GM18861 (cell line): Measurements from ENCODE around the gene TSPAN5.

ENCODE experiments used
- ATAC-seq: cut with Tn5 transposase; IDR thresholded peaks from one replicate; pipeline ENCODE4 v1.9.1; 2021; ENCODE audit not compliant: unreplicated experiment

Gene TSPAN5

DNA sequence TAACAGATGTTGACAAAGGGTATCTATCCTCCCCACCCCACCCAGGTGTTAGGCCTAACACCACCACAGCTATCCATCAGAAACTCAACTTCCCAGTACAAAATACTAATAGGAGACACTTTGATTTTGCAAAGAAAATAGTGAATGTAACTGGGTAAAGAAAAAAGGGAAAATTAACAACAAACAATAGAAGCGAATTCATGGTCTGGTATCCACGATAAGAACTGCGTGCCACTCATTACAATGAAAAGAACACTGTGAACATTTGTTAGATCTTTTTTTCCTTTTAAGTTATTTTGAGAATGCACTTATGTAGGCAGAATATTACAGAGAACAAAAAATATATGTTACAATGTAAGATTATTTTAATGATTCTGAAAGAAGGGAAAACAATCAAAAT, 12.0 kb downstream of the TSPAN5 start:
- no peak for ATAC-seq

DNA sequence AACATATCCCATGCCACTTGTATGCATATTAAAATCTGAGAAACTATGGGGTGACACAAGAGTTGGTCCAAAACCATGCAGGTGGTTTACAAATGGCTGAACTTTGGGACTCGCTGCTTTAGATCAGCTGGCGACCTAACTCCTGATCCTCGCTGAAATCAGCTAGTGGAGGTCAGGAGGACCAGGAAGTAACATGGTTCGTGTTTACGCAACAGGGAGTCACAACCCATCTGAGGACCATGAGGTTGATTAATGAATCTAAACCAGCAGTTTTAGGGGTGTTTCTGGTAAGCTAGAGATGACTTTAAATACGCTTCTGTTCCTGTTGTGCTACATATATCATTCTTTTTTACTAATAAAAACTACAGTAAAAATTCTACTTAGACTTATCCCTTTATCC, 12.9 kb downstream of the TSPAN5 start:
- ATAC-seq, result no peak

DNA sequence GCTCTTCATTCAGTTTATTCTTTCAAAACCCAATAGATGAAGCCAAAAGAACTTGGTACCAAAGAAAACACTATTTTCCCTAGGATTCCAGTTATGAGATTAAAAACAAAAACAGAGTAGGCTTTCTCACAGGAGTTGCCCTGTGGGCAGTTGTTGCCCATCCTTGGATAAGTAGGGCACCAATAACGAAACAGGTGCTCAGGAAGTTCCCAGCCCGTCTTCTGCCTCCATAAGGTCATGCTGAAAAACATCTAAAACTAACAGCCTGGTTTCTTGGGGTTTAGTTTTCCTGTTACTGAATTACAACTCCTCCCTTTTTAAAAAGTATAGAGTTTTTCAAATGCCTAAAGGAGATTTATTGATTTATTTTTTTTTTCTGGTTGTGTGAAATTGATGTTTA, 14.7 kb downstream of the TSPAN5 start:
- ATAC-seq, result no peak

DNA sequence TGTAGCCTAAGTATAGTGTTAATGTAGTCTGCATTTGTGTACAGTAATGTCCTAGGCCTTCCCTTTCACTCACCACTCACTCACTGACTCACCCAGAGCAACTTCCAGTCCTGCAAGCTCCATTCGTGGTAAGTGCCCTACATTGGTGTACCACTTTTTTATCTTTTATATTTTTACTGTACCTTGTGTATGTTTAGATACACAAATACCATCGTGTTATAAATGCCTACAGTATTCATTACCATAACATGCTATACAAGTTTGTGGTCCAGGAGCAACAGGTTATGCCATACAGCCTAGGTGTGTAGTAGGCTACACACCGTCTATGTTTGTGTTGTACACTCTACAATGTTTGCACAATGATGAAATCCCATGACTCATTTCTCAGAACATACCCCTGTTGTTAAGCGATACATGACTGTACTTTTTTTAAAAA, 15.4 kb downstream of the TSPAN5 start:
- no peak for ATAC-seq

DNA sequence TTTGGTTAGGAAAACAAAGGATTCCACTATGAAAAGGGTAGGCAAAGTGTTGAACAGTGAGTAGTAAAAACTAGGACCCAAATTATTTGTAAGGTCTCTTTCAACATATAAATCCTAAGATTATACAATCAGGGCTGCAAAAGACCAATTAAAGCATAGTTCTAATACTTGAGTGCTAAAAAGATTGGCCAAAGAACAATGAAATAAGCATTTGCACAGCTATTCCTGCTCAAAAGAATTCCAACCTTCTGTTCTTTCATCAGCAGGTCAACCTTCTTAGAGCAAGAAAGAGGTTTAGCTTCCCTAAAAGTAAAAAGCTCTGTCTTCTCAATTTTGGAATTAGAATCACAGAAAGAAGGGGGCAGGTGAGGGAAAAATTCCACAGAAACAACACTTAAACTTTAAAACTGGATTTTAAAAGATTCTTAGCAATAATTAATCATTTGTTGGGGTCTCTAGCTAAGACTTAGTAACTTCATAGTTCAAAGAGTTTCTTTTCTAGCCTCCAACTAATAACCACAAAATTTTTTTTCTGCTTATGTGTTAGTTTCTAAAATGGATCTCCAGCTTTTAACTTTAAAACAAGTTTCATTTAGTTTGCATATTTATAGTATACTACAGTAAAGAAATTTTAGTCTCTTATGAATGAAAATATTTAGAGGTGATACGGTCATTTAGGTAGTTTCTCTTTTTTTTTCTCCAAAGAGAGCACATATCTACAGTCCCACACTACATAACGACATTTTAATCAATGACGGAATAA, 16.3 kb downstream of the TSPAN5 start:
- no peak for ATAC-seq

DNA sequence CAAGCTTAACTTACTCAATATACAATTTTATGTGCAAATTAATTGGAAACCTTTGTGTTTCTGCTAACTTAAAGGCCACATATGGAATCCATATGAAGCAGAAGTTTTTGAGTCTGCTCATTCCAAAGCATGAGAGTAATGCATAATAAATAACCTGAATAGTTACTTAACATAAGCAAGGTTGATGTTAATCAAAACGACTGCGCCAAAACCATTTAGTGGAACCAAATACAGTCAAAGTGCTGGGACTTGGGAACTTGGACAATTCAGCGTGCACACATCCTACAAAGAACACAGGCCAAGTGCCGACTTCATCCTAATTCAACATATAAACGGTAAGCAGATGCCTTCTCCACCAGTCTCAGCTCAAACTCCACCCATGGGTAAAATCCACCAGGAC, 17.0 kb downstream of the TSPAN5 start:
- ATAC-seq, result no peak

DNA sequence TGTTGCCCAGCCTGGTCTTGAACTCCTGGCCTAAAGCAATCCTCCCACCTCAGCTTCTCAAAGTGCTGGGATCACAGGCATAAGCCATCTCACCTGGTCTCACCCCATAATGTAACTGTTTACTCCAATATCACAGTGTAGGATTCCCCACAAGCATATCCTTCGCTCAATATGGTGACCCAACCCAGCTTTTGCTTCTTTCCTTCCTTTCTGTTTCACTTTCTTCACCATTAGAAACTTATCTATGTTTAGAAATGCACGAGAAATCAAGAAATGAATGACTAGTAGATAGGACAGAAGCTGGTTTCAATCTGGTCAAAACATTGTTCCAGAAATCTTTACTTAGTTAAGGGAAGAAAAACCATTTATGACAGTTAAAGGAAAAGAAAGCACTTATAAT, 18.9 kb downstream of the TSPAN5 start:
- peak; percentile 67 for ATAC-seq

DNA sequence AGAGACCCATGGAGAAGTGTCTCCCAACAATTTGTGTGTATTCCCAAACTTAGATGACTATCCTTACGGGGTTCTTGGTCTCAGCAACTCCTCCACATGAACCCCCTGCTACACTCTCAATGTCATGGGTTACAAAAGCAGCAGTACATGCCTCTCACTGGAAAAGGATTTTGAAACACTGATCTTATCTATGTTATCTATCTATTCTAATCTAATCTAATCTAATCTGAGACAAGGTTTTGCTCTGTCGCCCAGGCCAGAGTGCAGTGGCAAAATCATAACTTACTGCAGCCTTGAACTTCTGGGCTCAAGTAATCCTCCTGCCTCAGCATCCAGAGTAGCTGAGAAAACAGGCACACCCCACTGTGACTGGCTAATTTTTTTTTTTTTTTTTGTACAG, 19.3 kb downstream of the TSPAN5 start:
- ATAC-seq, result no peak

DNA sequence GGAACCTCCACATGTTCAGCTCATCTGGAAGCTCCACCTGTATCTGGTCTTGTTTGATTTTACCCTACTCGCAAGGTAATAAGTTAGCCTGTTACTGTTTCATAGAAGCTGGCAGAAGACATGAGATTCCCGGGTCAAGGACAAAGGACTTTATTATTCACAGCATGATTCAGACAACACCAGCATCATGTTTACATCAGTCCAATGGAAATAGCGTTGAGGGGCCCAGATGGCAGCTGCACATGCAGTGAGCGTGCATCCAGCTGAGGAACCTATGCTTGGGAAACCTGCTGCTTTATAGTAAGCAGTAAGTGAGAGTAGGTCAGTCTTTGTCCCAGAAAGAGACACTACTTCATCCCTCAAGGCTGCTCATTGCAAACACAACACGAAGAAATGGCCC, 19.8 kb downstream of the TSPAN5 start:
- ATAC-seq, result no peak

DNA sequence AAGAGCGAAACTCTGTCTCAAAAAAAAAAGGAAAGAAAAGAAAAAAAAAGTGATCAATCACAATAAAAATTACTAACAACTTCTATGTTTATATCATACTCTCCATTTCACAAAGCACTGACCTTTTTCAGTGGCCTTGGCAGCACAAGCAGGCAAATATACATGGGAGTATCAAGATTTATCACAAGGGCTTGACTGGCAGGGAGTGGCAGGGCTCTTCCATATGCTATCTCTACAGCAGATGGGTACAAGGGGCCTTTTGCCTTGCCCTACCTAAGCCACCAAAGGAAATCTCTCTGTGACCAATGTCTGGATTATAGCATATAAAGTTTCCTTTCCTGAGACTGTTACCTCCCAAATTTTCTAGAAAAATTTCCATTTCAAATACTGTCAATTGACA, 24.4 kb downstream of the TSPAN5 start:
- no peak for ATAC-seq

DNA sequence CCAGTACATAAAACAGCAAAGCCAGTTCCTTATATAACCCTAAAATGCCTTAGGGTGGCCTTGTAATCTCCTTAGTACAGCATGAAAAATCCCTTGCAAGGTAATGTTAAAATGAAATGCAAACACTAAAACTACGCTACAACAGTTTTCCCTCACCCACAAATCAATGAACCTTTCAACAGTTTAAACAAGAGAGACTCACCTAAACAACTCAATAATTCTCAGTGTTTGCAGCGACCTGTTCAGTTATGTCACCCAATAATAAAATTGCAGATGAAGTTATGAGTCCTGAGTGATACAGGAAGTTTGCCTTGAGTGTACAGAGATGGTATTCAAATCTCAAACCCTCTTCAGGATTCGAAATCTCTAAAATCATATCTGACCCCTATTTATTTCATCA, 25.3 kb downstream of the TSPAN5 start:
- no peak for ATAC-seq

DNA sequence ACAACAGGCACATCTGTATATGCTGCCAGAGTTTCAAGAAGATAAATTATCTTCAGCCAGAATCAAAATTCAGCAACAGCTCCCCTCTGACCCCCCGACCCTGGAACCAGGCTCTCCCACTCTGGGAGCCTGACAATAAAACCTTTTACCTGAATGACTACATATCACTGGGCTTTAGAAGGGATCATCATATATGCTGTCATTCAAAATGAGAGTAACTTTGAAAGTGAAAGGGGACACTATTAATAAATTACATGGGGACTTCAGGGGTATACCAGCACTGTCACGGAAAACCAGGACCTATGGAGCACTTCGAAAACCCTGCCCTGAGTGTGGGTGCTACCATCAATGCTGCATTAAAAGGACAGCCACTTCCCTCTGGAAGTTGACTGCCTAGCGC, 26.2 kb downstream of the TSPAN5 start:
- no peak for ATAC-seq

DNA sequence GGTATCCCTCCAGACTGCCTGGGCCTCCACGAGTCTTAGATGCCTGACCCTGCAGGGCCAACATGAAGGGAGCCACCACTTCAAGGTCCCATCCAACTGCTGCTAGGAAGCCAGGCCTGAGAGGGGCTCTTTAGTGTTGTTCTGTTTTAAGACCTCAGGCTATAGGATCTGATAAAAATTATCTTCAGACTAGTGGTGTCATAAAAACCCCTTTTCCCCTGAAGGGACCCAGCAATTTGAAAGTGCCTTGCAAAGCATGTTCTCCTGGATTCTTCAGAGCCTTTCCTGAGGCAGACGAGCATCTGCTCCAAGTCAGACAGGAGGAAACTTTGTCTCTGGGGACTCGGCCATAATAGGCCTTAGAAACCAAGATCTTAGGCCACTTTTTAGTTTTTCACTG, 26.9 kb downstream of the TSPAN5 start:
- ATAC-seq, result no peak

DNA sequence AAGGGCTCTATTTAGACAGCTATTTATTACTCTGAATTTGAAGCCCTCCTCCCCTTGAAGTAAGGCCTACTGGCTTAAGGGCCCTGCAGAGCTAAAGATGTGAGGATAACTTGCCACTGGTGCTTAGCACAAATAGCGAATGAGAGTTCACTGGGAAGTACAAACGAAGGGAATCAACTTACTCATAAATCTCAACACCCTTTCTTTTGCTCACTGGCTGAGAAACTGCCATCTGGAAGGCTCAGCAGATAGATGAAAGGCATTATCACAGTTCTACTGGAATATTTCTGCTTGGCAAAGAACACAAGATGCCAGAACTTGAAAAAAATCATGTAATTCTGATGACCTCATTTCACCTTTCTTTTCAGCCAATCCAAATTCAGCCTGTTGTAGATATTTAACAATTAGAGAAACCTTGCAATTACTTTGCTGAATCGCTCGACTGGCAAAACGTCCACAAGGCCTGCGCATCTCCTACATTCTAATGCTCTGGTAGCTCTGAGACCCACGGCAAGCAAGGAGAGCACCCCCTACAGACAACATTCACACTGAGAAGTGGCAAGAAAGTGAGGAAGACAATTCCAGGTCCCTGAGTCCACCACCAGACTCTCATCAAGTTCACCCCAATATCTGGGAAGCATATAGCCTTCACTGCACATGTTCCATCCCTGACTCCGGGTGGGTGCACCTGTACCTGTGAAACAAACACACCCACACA, 27.5 kb downstream of the TSPAN5 start:
- no peak for ATAC-seq

DNA sequence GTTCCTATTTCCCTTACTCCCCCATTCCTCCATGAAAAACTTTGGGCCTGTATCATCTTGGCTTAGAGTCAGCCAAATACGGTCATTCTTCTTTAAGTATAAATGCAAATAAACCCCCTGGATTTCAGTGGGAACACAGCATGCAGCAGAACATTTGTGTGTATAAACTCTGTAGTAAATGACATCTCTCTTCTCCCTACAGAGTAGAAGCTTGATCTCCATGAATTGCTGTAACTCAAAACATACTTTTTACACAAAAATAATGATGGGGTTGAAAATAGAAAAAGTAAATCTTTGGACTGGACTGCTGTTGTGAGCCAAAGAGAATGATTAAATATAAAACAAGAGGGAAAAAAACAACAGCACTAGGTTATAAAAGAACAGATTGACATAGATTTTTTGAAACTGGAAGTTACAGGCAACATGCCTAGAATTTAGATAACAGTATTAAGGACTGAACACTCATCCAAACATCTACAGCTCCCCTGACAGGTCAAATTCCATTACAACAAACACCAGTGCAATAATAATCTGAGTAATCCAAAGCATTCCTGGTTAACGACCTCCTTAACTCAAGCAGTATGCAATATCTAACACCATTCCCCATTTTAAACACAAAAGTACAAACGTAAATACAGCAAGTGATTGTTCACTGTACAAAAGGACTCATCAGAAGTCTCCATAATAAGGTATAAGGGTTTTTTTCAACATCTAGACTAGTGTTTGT, 30.7 kb downstream of the TSPAN5 start:
- ATAC-seq, result no peak

DNA sequence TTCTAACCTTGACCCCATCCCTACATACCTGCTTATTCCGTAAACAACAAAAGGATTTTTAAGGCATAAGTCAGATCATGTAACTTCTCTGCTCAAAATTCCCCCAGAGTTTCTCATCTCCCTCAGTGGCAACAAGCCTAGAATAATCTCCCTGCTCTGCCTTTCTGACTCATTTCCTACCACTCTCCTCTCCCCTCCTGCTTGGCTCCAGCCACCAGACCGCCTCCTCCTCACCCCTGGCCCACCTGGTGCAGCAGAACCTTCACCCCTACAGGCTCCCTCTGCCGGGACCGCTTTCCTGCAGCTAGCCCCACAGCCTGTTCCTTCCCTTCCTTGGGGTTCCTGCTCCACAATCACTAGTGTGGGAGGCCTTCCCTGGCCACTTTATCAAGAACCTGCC, 32.1 kb downstream of the TSPAN5 start:
- no peak for ATAC-seq

DNA sequence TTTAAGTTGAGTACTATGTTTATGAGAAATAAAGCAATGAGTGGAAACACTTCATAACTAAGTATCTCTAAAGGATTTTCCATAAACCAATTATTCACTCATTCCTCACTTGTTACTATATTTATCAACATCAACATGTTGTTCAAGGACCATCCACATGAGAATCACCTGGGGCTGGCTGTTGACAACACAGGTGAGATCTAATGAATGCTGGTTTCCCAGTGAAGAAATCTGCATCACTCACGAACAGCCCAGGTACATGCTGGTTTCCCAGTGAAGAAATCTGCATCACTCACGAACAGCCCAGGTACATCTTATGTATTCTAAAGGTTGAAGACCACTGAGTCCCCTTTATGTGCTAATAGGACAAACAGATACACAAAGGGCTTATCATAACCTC, 32.5 kb downstream of the TSPAN5 start:
- no peak for ATAC-seq

DNA sequence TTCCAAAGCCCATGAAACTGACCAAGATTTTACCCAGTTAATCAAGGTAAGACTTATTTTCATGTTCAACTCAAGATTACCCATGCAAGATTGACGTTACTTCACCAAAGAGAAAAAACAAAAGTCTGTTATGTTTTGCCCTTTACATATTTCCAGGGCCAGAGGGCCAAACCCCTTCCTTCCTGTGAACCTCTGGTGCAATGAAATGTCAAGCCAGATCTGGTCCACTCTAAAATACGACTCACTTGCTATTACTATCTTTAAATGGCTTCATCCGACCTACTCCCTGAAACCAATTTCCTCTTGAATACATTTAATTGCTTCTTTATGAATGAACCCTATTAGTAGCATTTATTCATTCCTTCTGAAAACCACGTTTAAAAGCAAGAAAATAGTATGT, 33.0 kb downstream of the TSPAN5 start:
- ATAC-seq, result no peak

DNA sequence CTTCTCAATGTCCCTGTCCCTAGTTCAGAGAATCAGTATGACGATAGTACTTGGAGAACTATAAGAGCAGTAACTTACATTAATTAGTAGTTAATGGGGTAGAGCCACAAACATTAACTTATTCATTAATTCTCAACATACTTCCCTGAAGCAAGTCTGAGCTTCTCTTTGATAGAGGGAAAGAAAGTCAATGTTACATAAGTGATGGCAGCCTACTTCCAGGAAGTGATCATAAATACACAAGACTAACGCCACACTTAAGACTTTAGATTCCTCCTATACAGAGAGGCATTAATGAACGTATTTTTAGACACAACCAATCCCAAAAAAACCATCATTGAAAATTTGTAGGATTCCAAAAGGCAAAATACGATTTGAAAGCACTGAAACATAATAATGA, 33.8 kb downstream of the TSPAN5 start:
- ATAC-seq, result no peak

DNA sequence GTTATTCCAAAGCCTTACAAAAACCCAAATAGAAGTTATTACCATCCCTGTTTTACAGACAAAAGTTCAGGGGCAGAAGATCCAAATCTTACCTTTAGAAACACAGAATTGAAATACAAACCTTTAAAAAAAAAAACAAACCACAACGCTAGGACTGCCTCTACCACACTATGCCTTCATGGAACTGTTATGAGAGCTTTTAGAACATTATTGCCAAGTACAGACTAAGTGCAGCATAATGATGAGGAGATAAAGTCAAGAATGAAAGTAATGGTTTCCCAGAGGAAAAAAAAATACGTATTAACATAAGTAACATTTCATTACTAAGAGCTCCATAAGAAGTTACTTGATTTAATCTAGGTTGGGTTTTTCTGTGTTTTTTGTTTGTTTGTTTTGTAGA, 34.3 kb downstream of the TSPAN5 start:
- ATAC-seq, result no peak

DNA sequence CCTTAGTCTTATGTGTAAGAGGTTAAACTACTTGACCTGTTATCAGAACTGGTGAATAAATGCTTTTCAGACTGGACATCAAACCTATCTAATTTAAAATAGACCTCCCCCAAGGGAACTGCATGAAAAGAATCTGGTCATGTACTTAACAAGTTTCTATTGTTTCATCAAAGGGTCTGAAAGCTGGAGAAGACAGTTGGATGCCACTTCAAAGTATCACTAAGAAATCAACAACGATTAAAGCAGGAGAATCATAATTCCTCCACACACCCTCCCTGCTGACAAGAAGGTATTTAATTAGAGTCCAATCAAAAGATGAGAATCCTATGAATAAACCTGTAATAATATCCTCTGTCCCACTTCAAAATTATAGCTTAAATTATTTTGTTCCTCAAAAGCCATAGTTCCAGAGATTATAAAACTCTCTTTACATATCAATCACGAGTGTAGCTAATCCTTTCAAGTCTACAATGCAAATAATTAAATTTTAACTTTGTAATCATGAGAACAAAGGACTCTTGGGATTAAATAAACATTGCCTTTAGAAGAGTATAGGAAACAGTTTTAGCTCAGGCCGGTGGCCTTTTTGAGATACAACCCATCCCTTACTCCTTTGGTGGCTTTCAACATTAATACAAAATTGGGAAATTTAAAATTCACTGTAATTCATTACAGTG, 35.1 kb downstream of the TSPAN5 start:
- no peak for ATAC-seq
